MG63 (cell line): ENCODE results near the gene ARPC1B. TPM values are rescaled to one million over a fixed set of nuclear protein-coding genes. Genes with fewer than 3 reads are reported as not detected.
"Not testable (repeated sequence)": the region's sequence is repeated elsewhere in the genome, so short reads cannot be mapped to it uniquely, and the experiment has no call there.

Experiments
- DNase-seq: peaks from one replicate; pipeline ENCODE4 v3.0.0-alpha.2; 2020
- H3K27me3 ChIP-seq: fragments of 250-450 bp; sonication (Bioruptor Pico); 2 replicates; pipeline ENCODE4 v1.5.1; 2020; ENCODE audit warnings: mild to moderate bottlenecking, moderate library complexity
- H3K36me3 ChIP-seq: fragments of 250-450 bp; sonication (Bioruptor Pico); 2 replicates; pipeline ENCODE4 v1.5.1; 2020; ENCODE audit warnings: mild to moderate bottlenecking, moderate library complexity
- H3K4me3 ChIP-seq: fragments of 250-450 bp; sonication (Bioruptor Pico); 2 replicates; pipeline ENCODE4 v1.5.1; 2020; ENCODE audit warnings: mild to moderate bottlenecking, moderate library complexity
- H3K9me3 ChIP-seq: fragments of 250-450 bp; sonication (Bioruptor Pico); 2 replicates; pipeline ENCODE4 v1.5.1; 2020; ENCODE audit warnings: mild to moderate bottlenecking, moderate library complexity
- total RNA-seq: library from RNA; depleted of rRNA; stranded (reverse); fragments of >200 nt; shearing (Covaris generic); gene quantifications from 2 replicates; pipeline ENCODE4 v1.2.3, GENCODE V29; 2014; ENCODE audit warnings: low replicate concordance; rRNA removed

Gene ARPC1B
- total RNA-seq, result 164 and 230 TPM in 2 replicates

DNA sequence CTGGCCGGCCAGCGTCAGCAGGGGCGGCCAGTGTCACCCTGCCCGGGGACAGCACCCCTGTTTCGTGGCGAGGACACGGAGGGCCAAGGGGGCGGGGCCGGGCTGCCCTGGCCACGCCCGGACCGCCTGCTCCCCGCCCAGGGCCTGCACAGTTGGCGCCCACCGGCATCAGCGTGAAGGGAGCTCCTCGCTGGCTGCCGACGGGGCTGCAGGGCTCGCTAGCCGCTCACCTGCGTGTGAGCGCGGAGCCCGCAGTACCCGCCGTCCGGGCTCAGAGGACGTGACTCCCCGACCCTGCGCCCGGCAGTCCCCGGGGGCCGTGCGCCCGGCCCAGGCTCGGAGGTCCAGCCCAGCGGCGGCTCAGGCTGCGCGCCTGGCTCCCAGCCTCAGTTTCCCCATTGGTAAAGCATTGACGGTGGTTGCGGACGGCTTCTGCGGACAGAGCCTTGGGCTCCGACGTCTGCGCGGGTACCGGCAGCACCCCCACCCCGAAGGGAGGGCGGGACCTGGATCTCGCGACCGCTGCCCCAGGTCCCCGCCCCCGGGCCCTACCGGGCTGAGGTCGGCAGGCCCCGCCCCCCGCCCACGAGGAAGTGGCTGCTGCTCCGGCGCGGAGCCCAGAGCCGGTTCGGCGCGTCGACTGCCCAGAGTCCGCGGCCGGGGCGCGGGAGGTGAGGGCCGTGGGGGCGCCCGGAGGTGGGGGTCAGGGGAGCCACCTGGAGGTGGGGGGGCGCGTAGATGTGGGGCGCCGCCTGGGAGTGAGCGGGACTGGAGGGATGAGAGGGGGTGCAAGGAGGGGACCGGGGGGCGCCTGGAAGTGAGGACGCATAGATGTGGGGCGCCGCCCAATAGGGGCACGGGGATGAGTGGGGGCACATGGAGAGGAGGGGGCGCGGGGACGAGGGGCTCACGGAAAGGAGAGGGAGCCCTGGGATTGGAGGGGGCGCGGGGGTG, at the start of gene ARPC1B:
ARPC1B (plus strand) TSS at position 620 of the 954 bp plus-strand sequence. CDS start 10,985 bp downstream, outside the sequence.
- no peaks in the 10 kb centered on the region for H3K27me3 ChIP-seq
- DNase-seq, result peak; percentile 75
- H3K4me3 ChIP-seq, result peak within 1 kb of the TSS; percentile 70
- H3K36me3 ChIP-seq, result no peaks in the 10 kb centered on the region; the same call in 1 of the 2 replicates
- H3K9me3 ChIP-seq, result no peaks in the 10 kb centered on the region

DNA sequence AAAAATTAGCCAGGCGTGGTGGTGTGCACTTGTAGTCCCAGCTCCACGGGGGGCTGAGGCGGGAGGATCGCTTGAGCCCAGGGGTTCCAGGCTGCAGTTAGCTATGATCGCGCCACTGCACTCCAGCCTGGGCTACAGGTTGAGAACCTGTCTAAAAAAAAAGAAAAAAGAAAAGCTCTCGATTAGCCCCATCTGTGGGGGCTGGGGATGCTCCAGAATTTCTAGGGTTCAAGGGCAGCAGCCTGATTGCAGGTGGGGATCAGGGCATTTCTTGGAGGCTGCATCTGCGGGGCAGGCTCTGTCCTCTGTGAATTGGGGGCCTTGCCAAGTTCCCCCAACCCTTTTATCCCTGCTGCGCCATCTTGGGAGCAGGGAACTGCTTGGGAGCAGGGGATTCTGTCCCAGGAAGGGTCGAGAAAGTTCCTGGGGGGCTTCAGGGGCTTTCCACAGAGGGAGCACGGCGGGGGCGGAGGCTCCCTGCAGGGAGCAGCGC, 49.5 kb upstream of the ARPC1B start:
- no peak for DNase-seq
- Histone ChIP-seq H3K36me3 (peaks cover 3% of the 10 kb centered on the region; the same call in 1 of the 2 replicates), H3K9me3 (no peaks in the 10 kb centered on the region), H3K27me3 (no peaks in the 10 kb centered on the region), H3K4me3 (peak overlapping the region; percentile 85)

- Histone ChIP-seq H3K9me3 (no peaks in the 10 kb centered on the region), H3K36me3 (peaks cover 3% of the 10 kb centered on the region; the same call in 1 of the 2 replicates), H3K4me3 (peak within 1 kb of the TSS; percentile 85), H3K27me3 (no peaks in the 10 kb centered on the region)
- peak; percentile 85 for DNase-seq
Measured at GRCh38 chr7:99325592-99326407, 48.7 kb upstream of the ARPC1B start, which contains the start of gene ARPC1A. Gene ARPC1A, plus strand, starts transcription at chr7:99325898. Its CDS starts 7,456 bp downstream, at chr7:99333354.

- no peaks in the 10 kb centered on the region for H3K27me3 ChIP-seq
- no peak for DNase-seq
- peak overlapping the region; percentile 85 for H3K4me3 ChIP-seq
- no peaks in the 10 kb centered on the region for H3K9me3 ChIP-seq
- peaks cover 6% of the 10 kb centered on the region for H3K36me3 ChIP-seq
Measured at GRCh38 chr7:99326408-99326782, 48.1 kb upstream of the ARPC1B start.

DNA sequence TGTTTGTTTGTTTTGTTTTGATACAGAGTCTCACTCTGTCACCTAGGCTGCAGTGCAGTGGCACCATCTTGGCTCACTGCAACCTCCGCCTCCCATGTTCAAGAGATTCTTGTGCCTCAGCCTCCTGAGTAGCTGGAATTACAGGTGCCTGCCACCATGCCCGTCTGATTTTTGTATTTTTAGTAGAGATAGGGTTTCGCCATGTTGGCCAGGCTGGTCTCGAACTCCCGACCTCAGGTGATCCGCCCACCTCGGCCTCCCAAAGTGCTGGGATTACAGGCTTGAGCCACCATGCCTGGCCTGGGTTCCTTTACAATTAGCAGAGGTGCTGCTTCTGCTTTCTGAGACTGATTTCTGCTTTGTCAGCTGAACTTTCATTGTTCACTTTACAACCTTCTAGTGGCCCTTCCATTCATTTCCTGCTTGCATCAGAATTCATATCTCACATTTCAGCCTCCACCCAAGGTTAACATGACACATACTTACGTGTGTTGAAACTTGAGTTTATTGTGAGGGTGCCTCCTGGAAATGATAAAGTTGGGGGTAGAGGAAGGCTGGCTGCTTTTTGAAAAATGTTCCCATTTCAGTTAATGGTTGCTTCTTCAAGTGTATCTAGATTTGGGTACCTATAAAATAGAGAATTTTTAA, 44.1 kb upstream of the ARPC1B start:
- DNase-seq, H3K9me3 ChIP-seq, H3K27me3 ChIP-seq, H3K4me3 ChIP-seq: not testable (repeated sequence)
- peaks cover 14% of the 10 kb centered on the region for H3K36me3 ChIP-seq

GRCh38 chr7:99331002-99331401, 43.5 kb upstream of the ARPC1B start:
- H3K36me3 ChIP-seq, result peaks cover 14% of the 10 kb centered on the region
- DNase-seq, result no peak
- H3K9me3 ChIP-seq, result no peaks in the 10 kb centered on the region
- H3K4me3 ChIP-seq, result no peak overlapping the region
- H3K27me3 ChIP-seq, result no peaks in the 10 kb centered on the region

GRCh38 chr7:99339595-99339994, 34.9 kb upstream of the ARPC1B start:
- H3K27me3 ChIP-seq, result no peaks in the 10 kb centered on the region
- peaks cover 44% of the 10 kb centered on the region for H3K36me3 ChIP-seq
- no peak overlapping the region for H3K4me3 ChIP-seq
- no peak for DNase-seq
- no peaks in the 10 kb centered on the region for H3K9me3 ChIP-seq

DNA sequence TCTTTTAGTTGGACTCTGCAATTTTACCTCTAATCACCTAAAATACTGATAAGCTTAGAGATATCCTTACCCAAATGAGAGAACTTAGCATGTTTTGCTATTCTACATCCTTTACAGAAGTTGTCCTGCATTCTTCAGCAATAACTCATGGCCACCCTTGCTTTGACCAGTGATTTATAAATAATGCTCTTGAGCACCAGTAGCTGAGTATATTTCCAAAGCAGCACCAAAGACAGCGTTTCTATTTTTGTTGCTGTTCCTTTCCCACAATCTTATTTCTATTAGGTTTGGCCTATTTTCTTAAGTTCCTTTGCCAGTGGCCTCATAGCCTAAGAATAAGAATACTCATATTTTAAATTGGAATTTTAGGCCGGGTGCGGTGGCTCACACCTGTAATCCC, 33.9 kb upstream of the ARPC1B start:
- Histone ChIP-seq H3K36me3 (peaks cover 44% of the 10 kb centered on the region), H3K9me3 (no peaks in the 10 kb centered on the region), H3K27me3 (no peaks in the 10 kb centered on the region), H3K4me3 (no peak overlapping the region)
- no peak for DNase-seq

GRCh38 chr7:99344061-99344647, 30.4 kb upstream of the ARPC1B start:
- DNase-seq, result no peak
- Histone ChIP-seq H3K4me3 (no peak overlapping the region), H3K9me3 (no peaks in the 10 kb centered on the region), H3K36me3 (peaks cover 43% of the 10 kb centered on the region), H3K27me3 (no peaks in the 10 kb centered on the region)

DNA sequence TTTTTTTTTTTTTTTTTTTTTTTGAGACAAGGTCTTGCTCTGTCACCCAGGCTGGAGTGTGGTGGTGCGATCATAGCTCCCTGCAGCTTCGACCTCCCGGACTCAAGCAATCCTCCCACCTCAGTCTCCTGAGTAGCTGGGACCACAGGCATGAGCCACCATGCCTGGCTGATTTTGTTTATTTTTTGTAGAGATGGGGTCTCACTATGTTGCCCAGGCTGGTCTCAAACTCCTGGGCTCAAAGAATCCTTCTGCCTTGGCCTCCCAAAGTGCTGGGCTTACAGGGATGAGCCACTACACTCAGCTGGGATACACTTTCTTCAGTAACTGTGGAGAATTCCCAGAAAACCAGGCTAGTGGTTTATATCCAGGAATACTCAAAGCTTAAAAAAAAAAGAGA, 23.9 kb upstream of the ARPC1B start:
- not testable (repeated sequence) for H3K27me3 ChIP-seq, H3K9me3 ChIP-seq, DNase-seq, H3K4me3 ChIP-seq
- peaks cover 14% of the 10 kb centered on the region for H3K36me3 ChIP-seq

DNA sequence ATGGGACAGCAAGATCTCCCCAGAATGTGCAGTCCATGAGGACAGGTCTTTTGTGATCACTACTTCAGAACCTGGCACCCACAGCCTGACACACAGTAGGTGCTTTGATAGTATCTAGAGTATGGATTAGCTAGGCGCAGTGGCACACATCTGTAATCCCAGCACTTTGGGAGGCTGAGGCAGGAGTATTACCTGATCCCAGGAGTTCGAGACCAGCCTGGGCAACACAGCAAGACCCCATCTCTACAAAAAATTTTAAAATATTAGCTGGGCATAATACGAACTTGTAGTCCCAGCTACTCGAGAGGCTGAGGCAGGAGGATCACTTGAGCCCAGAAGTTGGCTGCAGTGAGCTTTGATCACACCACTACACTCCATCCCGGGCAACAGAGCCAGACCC, 22.3 kb upstream of the ARPC1B start:
- no peaks in the 10 kb centered on the region for H3K9me3 ChIP-seq
- no peak for DNase-seq
- no peak overlapping the region for H3K4me3 ChIP-seq
- H3K36me3 ChIP-seq, result peaks cover 8% of the 10 kb centered on the region
- no peaks in the 10 kb centered on the region for H3K27me3 ChIP-seq

- H3K36me3 ChIP-seq, result peaks cover 15% of the 10 kb centered on the region
- DNase-seq, result no peak
Measured at GRCh38 chr7:99355098-99355497, 19.4 kb upstream of the ARPC1B start.

GRCh38 chr7:99357701-99358490, 16.6 kb upstream of the ARPC1B start:
- H3K27me3 ChIP-seq, result no peaks in the 10 kb centered on the region
- no peak for DNase-seq
- no peaks in the 10 kb centered on the region for H3K9me3 ChIP-seq
- H3K36me3 ChIP-seq, result peaks cover 15% of the 10 kb centered on the region
- no peak overlapping the region for H3K4me3 ChIP-seq

More at GRCh38 chr7:99355098-99355497, 19.4 kb upstream of the ARPC1B start:
- no peaks in the 10 kb centered on the region for H3K9me3 ChIP-seq
- no peak overlapping the region for H3K4me3 ChIP-seq
- no peaks in the 10 kb centered on the region for H3K27me3 ChIP-seq

- DNase-seq, H3K4me3 ChIP-seq, H3K9me3 ChIP-seq, H3K27me3 ChIP-seq: not testable (repeated sequence)
- peaks cover 15% of the 10 kb centered on the region for H3K36me3 ChIP-seq
Measured at GRCh38 chr7:99358521-99358920, 16.0 kb upstream of the ARPC1B start.

DNA sequence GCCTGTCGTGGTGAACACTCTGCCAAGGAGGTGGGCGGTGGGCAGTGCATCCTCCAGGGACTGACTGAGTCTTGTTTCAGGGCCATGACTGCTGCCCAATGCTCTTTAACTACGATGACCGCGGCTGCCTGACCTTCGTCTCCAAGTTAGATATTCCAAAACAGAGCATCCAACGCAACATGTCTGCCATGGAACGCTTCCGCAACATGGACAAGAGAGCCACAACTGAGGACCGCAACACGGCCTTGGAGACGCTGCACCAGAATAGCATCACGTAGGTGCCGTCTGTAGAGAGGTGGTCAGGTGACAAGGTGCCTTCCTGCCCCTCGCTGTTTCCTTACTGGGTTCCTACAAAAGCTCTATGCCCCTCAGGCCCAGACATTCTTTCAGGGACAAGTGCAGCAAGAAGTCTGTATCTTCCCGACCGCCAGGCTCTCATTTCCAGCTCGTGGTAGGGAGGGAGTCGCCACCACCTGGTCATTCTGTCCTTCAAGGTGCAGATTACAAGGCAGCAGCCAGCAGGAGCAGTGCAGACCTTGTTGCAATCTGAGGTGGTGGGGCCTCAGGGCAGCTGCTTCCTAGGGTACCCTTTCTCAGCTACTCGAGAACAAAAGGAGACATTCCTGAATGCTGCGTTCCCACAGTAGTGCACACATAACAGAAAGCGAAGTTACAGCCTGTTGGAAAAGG, 14.9 kb upstream of the ARPC1B start:
- H3K36me3 ChIP-seq, result peaks cover 23% of the 10 kb centered on the region
- H3K4me3 ChIP-seq, result no peak overlapping the region
- no peaks in the 10 kb centered on the region for H3K9me3 ChIP-seq
- no peaks in the 10 kb centered on the region for H3K27me3 ChIP-seq
- no peak for DNase-seq
